ENCODE measurements around the gene PPP1R16B. TPM values are rescaled to one million over a fixed set of nuclear protein-coding genes. Genes with fewer than 3 reads are reported as not detected.
"Not testable (repeated sequence)": the region's sequence is repeated elsewhere in the genome, so short reads cannot be mapped to it uniquely, and the experiment has no call there.

The PPP1R16B gene
- total and polyA plus RNA-seq, 4 donors = 2.6 to 15.0 (median 7.1) TPM

DNA sequence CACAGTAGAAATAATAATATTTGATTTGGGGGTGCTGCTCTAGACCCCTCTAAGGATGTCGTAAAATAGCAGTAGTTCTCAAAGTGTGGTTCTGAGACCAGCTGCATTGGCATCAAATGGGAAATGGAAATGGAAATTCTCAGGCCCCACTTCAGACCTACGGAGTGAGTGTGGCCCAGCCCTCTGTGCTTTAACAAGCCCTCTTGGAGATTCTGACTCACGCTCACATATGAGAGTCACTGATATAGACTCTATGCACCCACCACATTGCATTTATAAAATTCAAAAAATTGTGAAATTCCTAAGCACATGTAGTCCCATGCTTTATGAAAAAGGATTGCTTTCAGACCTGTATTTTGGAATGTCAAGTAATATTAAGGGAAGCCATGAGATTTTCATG is 14.2 kb upstream of the PPP1R16B start:
- ATAC-seq (ENCODE audit: insufficient read depth, low FRiP score) (no peak), DNase-seq (no peak)
- Histone ChIP-seq H3K4me1 (ENCODE audit: control insufficient read depth in 5 of 5, insufficient read depth in 5 of 5, low read length in 5 of 5) (no peaks in the 10 kb centered on the region), H3K36me3 (ENCODE audit: control insufficient read depth in 4 of 4, insufficient read depth in 4 of 4, low read length in 4 of 4) (no peaks in the 10 kb centered on the region), H3K4me3 (no peak overlapping the region), H3K27ac (ENCODE audit: low read depth in 1 of 2, low read length in 1 of 2) (no peak overlapping the region), H3K9ac (ENCODE audit: insufficient read depth in 1 of 2, low read length in 2 of 2) (no peak overlapping the region), H3K9me3 (ENCODE audit: control insufficient read depth in 4 of 4, insufficient read depth in 3 of 4, low read length in 3 of 4) (peaks cover 0 to 16% (median 0%) of the 10 kb centered on the region in 4 donors), H3K27me3 (ENCODE audit: control insufficient read depth in 3 of 3, insufficient read depth in 3 of 3, low read length in 2 of 3) (peaks cover 0 to 2% (median 0%) of the 10 kb centered on the region in 3 donors)
- TF ChIP-seq, protein P1, sequence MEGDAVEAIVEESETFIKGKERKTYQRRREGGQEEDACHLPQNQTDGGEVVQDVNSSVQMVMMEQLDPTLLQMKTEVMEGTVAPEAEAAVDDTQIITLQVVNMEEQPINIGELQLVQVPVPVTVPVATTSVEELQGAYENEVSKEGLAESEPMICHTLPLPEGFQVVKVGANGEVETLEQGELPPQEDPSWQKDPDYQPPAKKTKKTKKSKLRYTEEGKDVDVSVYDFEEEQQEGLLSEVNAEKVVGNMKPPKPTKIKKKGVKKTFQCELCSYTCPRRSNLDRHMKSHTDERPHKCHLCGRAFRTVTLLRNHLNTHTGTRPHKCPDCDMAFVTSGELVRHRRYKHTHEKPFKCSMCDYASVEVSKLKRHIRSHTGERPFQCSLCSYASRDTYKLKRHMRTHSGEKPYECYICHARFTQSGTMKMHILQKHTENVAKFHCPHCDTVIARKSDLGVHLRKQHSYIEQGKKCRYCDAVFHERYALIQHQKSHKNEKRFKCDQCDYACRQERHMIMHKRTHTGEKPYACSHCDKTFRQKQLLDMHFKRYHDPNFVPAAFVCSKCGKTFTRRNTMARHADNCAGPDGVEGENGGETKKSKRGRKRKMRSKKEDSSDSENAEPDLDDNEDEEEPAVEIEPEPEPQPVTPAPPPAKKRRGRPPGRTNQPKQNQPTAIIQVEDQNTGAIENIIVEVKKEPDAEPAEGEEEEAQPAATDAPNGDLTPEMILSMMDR (IDR thresholded peaks at IDR 0.05; ENCODE audit: control extremely low read depth, extremely low read depth) = no peak
- 66 to 87% methylated on average over 3 of the region's 3 CpGs for WGBS, 2 donors

DNA sequence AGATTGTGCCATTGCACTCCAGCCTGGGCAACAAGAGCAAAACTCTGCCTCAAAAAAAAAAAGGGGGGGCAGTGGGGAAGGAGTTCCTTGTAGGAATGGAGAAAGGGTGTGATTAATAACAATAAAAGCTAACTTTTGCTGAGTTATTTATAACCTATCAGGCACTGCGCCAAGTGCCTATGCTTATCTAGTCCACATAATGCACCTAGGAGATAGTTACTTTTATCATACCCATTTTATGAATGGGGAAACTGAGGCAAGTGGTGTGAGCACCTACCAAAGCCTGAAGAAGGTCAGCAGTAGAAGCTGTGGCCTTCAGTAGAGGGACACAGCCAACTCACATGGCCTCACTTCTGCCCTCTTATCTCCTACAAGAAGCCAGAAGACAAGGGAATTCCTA is 13.6 kb upstream of the PPP1R16B start:
- H3K9ac ChIP-seq (ENCODE audit: insufficient read depth in 1 of 2, low read length in 2 of 2) = no peak overlapping the region
- no peak overlapping the region for H3K4me3 ChIP-seq
- H3K9me3 ChIP-seq (ENCODE audit: control insufficient read depth in 4 of 4, insufficient read depth in 3 of 4, low read length in 3 of 4) = peaks cover 0 to 16% (median 0%) of the 10 kb centered on the region in 4 donors
- H3K27ac ChIP-seq (ENCODE audit: low read depth in 1 of 2, low read length in 1 of 2) = no peak overlapping the region
- TF ChIP-seq, protein P1 (IDR thresholded peaks at IDR 0.05; ENCODE audit: control extremely low read depth, extremely low read depth) = no peak
- peaks cover 0 to 2% (median 0%) of the 10 kb centered on the region in 3 donors for H3K27me3 ChIP-seq (ENCODE audit: control insufficient read depth in 3 of 3, insufficient read depth in 3 of 3, low read length in 2 of 3)
- 95 to 97% methylated on average over 1 of the region's 1 CpG for WGBS, 2 donors
- ATAC-seq (ENCODE audit: insufficient read depth, low FRiP score) (no peak), DNase-seq (no peak)
- H3K36me3 ChIP-seq (ENCODE audit: control insufficient read depth in 4 of 4, insufficient read depth in 4 of 4, low read length in 4 of 4) = no peaks in the 10 kb centered on the region
- no peaks in the 10 kb centered on the region for H3K4me1 ChIP-seq (ENCODE audit: control insufficient read depth in 5 of 5, insufficient read depth in 5 of 5, low read length in 5 of 5)

DNA sequence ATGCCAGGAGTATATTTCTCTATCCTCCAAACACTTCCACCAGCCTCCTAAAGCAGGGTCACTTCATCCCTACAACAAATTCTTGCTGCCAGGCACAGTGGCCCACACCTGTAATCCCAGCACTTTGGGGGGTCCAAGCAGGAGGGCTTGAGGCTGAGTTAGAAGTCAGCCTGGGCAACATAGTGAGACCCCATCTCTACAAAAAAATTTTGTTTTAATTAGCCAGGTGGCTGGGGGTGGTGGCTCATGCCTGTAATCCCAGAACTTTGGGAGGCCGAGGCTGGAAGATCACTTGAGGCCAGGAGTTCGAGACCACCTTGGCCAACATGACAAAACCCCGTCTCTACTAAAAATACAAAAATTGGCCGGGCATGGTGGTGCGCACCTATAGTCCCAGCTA is 11.4 kb upstream of the PPP1R16B start:
- H3K27me3 ChIP-seq (ENCODE audit: control insufficient read depth in 3 of 3, insufficient read depth in 3 of 3, low read length in 2 of 3); H3K4me1 ChIP-seq (ENCODE audit: control insufficient read depth in 5 of 5, insufficient read depth in 5 of 5, low read length in 5 of 5); H3K4me3 ChIP-seq; DNase-seq; H3K27ac ChIP-seq (ENCODE audit: low read depth in 1 of 2, low read length in 1 of 2); H3K9me3 ChIP-seq (ENCODE audit: control insufficient read depth in 4 of 4, insufficient read depth in 3 of 4, low read length in 3 of 4); H3K36me3 ChIP-seq (ENCODE audit: control insufficient read depth in 4 of 4, insufficient read depth in 4 of 4, low read length in 4 of 4); H3K9ac ChIP-seq (ENCODE audit: insufficient read depth in 1 of 2, low read length in 2 of 2); ATAC-seq (ENCODE audit: insufficient read depth, low FRiP score): not testable (repeated sequence)
- WGBS, 2 donors = 95 to 96% methylated on average over 5 of the region's 5 CpGs

DNA sequence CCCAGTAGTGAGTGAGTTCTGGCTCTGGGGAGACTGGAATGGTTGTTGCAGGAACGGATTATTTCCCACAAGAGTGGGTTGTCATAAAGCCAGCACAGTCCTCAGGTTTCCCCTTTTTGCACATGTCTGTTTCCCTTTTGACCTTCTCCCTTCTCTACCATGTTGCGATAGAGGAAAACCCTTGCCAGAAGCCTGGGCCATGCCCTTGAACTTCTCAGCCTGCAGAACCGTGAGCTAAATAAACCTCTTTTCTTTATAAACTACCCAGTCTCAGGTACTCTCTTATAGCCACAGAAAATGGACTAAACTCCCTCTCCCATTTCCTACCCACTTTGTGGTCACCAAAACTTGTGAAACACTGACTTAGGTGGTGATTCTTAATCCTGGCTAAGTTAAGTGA is 7.2 kb upstream of the PPP1R16B start:
- Histone ChIP-seq H3K36me3 (ENCODE audit: control insufficient read depth in 4 of 4, insufficient read depth in 4 of 4, low read length in 4 of 4) (no peaks in the 10 kb centered on the region), H3K9me3 (ENCODE audit: control insufficient read depth in 4 of 4, insufficient read depth in 3 of 4, low read length in 3 of 4) (peaks cover 0 to 2% (median 0%) of the 10 kb centered on the region in 4 donors), H3K27ac (ENCODE audit: low read depth in 1 of 2, low read length in 1 of 2) (peak overlapping the region in 1 of 2 donors; percentile 17), H3K4me3 (no peak overlapping the region), H3K4me1 (ENCODE audit: control insufficient read depth in 5 of 5, insufficient read depth in 5 of 5, low read length in 5 of 5) (peaks cover 0 to 4% (median 0%) of the 10 kb centered on the region in 5 donors), H3K27me3 (ENCODE audit: control insufficient read depth in 3 of 3, insufficient read depth in 3 of 3, low read length in 2 of 3) (peaks cover 0 to 2% (median 0%) of the 10 kb centered on the region in 3 donors), H3K9ac (ENCODE audit: insufficient read depth in 1 of 2, low read length in 2 of 2) (no peak overlapping the region)
- 69 to 84% methylated on average over 3 of the region's 3 CpGs for WGBS, 2 donors
- TF ChIP-seq, protein P1 (IDR thresholded peaks at IDR 0.05; ENCODE audit: control extremely low read depth, extremely low read depth) = no peak
- ATAC-seq (ENCODE audit: insufficient read depth, low FRiP score) (no peak), DNase-seq (no peak)

Data from lung (tissue), 12 donors.